Measurements from ENCODE around the gene CLEC20A.

The CLEC20A gene

GRCh38 chr1:178484698-178485225 lies 12.0 kb downstream of the CLEC20A start:
- Histone ChIP-seq H3K27ac (ENCODE audit: extremely low read depth, low read depth, low read length) (no peak overlapping the region), H3K36me3 (ENCODE audit: control insufficient read depth in 2 of 2, insufficient read depth in 1 of 2, low read length in 2 of 2) (no peaks in the 10 kb centered on the region), H3K4me1 (ENCODE audit: control insufficient read depth, insufficient read depth, low read length) (no peaks in the 10 kb centered on the region), H3K4me3 (ENCODE audit: low read depth, low read length) (no peak overlapping the region), H3K9me3 (ENCODE audit: control insufficient read depth, insufficient read depth, low read depth, low read length) (no peaks in the 10 kb centered on the region)
- POLR2A ChIA-PET: no interaction called here
- CTCF ChIA-PET: interaction anchor here (0.6 to 1.0 kb wide), 2 partner anchors 16 to 17 kb away, joined by 3 to 10 read pairs; no protein-coding TSS in a partner anchor
- TF ChIP-seq ZBTB7A (tag by site-specific recombination; IDR thresholded peaks at IDR 0.05; ENCODE audit: low read depth) (no peak), GLI4 (tag by site-specific recombination; IDR thresholded peaks at IDR 0.05) (no peak), SCRT2 (tag by site-specific recombination; IDR thresholded peaks at IDR 0.05) (no peak), ZNF785 (tag by site-specific recombination; IDR thresholded peaks at IDR 0.05) (no peak), ZSCAN4 (tag by site-specific recombination; IDR thresholded peaks at IDR 0.05) (no peak), ZFP37 (tag by site-specific recombination; IDR thresholded peaks at IDR 0.05) (no peak)

GRCh38 chr1:178483251-178483957 lies 13.4 kb downstream of the CLEC20A start:
- ChIA-PET POLR2A (no interaction called here), CTCF (interaction anchor here (0.7 to 2.0 kb wide), 2 partner anchors 17 to 134 kb away, joined by 3 to 9 read pairs; no protein-coding TSS in a partner anchor)
- H3K4me3 ChIP-seq (ENCODE audit: low read depth, low read length): no peak overlapping the region

GRCh38 chr1:178477841-178478240 lies 18.9 kb downstream of the CLEC20A start:
- Histone ChIP-seq H3K4me3 (ENCODE audit: low read depth, low read length) (no peak overlapping the region), H3K9me3 (ENCODE audit: control insufficient read depth, insufficient read depth, low read depth, low read length) (no peaks in the 10 kb centered on the region), H3K27ac (ENCODE audit: extremely low read depth, low read depth, low read length) (no peak overlapping the region), H3K36me3 (ENCODE audit: control insufficient read depth in 2 of 2, insufficient read depth in 1 of 2, low read length in 2 of 2) (peaks cover 0 to 8% of the 10 kb centered on the region in 2 experiments; a peak in 1 of 3 replicates), H3K4me1 (ENCODE audit: control insufficient read depth, insufficient read depth, low read length) (no peaks in the 10 kb centered on the region)
- POLR2A ChIA-PET: no interaction called here
- CTCF ChIA-PET: no interaction called here
- TF ChIP-seq ZNF571 (tag by site-specific recombination; IDR thresholded peaks at IDR 0.05) (no peak), ZNF140 (tag by site-specific recombination; IDR thresholded peaks at IDR 0.05) (no peak), REST (tag by site-specific recombination; IDR thresholded peaks at IDR 0.05) (no peak), PRDM2 (tag by site-specific recombination; IDR thresholded peaks at IDR 0.05; ENCODE audit: borderline replicate concordance) (no peak), ZNF366 (tag by site-specific recombination; conservative IDR thresholded peaks at IDR 0.05) (no peak)

More at GRCh38 chr1:178483251-178483957, 13.4 kb downstream of the CLEC20A start:
- no peaks in the 10 kb centered on the region for H3K4me1 ChIP-seq (ENCODE audit: control insufficient read depth, insufficient read depth, low read length)
- no peaks in the 10 kb centered on the region for H3K36me3 ChIP-seq (ENCODE audit: control insufficient read depth in 2 of 2, insufficient read depth in 1 of 2, low read length in 2 of 2)
- no peak overlapping the region for H3K27ac ChIP-seq (ENCODE audit: extremely low read depth, low read depth, low read length)
- TF ChIP-seq ZNF707 (tag by site-specific recombination; IDR thresholded peaks at IDR 0.05) (peak; percentile 44; the same call in 1 of the 2 replicates), ZNF148 (tag by site-specific recombination; IDR thresholded peaks at IDR 0.05; ENCODE audit: borderline replicate concordance) (no peak)
- H3K9me3 ChIP-seq (ENCODE audit: control insufficient read depth, insufficient read depth, low read depth, low read length): no peaks in the 10 kb centered on the region
